ENCODE results near the gene FBN1.

FBN1 gene

DNA sequence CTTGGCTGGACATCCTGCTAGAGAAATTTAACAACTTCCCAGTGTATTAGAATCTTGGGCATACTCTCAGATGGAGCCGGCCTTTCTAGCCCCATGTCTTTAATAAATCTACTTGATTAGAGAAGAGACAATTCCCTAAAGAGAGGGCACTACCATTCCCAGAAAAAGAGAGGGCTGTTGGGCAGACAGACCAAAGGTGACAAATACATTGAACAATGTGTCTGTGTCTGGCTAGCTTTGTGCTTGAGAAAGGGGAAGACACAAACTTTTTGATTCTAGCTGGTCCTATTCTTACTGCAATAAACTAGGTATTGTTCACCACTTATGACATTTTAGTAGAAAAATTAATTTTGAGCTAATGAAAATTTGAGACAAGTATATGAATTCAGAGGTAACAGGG, 256.6 kb downstream of the FBN1 start:
- no peak for DNase-seq

DNA sequence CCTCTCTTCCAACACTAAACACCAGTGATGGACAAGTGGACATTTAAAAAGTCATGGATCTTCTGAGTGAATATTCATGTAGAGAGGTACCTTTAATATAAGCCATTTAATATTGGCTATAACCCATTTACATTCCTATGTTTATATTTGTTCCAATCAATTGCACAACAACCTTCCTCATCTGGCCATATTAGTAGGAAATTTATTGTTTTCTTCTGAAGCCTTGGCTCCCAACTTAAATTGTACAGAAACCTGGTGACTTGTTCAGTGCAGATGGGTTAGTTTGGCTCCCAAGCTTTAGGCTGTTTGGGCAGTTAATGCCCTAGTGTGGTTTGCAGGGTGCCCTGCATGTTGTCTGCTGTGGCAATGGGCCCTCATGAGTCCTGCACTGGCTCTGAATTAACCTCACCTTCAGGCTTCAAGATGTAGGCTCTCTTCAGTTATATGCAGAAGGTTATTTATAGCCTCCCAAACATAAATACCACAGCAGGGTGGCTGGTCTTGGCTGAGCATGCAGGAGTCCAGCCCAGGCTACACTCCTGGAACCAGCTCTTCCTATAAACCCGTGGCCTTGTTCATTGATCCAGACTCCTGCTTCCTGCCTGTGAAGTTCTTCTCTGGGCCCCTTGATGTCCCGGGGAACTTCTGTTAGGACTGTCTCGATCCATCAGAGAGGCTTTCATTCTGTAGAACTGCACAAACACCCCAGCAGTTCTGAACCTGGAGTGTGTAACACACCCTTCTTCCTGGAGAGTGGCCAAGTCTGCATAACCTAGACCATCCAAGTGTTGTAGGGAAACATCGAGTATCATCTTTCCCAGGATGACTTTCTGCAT, 257.3 kb downstream of the FBN1 start:
- DNase-seq = peak; percentile 18 to 72

DNA sequence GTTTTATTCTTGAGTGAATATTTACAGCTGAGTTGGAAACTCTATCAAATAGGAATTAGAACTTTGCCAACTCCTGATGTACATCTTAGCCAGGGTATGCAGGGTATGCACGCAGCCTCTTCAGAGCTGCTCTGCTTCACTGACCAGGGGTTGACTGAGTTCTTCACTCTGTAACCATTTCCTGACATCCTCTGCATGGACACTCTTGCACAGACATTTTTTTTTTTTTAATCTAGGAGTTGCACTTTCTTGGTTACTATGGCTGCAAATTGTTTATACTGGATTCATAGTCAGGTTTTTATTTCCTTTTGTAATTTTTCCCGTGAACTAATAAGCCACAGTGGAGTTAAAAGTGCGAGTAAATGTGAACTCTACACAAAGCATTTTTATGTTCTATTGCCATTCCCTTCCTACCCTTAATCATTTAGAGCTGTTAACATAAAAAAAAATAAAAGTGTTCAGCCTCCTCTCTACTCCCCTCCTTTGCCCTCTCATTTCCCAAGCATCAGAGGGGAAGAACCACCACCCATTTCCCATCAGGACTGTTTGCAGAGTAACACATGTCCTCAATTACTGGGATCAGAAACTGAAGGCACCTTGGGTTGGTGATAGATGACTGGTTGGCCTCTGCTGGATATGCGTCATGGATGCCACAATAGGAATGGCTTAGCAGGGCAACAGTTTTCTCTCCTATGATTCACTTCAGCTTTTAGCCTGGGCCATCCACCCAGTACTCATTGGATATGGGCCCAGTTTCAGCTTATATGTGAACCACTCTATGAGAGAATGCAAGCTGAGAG, 260.3 kb downstream of the FBN1 start:
- DNase-seq = no peak

DNA sequence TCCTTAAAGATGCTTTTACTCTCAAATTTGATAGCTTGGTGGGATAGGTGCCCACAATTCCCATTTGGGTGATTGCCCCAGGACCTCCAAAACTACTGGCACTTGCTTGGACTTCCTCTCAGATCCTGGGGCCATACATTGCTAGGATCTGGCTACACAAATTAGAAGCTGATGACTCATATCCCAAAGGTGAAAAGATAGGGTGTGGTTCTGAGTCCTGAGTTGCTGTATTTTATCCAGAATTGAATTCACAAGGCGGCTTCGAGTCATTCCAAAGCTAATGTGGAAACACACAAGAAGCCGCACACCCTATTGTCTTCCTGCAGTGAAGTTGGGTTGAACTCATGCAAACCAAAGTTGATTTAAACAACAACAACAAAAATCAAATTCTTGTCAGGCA, 260.9 kb downstream of the FBN1 start:
- no peak for DNase-seq

DNA sequence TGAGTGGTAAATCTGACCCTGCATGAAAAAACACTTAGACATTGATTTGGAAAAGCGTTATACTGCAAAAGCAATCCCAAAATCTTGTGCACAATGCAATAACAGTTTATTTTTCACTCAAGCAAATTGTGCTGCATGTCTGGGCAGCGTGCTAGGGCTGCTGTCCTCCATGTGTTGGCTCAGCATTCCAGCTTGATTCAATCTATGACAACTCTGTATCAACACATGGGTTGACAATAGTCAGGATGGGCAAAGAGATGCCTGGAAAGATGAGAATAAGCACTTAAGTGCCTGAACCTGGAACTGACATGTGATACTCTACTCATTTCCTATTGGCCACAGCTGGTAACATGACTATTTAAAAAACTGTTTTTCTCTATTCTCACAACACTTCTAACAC, 262.5 kb downstream of the FBN1 start:
- DNase-seq = no peak

DNA sequence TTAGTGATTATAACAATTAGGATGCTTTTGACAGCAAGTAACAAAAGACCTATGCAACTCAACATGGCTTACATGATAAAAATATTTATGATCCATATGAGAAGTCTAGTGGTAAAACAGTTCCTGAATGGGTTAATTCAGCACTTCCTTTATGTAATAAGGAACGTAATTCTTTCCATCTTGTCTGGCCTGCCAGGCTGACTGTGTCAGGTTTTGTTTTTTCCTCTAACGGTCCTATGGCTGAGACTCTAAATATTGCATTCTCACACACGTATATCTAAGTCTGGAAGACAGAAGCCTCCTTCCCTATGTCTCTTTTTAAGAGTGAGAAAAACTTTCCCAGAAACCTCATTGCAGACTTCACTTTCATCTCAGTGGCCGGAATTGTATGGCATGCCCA, 263.6 kb downstream of the FBN1 start:
- no peak for DNase-seq

DNA sequence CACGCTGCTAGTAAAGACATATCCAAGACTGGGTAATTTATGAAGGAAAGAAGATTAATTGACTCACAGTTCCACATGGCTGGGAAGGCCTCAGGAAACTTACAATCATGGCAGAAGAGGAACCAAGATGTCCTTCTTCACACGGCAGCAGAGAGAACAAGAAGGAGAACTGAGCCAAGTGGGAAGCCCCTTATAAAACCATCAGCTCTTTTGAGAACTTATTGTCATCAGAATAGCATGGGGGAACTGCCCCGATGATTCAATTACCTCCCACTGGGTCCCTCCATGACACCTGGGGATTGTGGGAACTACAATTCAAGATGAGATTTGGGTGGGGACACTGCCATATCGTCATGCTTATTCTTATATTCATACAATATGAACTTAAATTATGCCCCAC, 265.3 kb downstream of the FBN1 start:
- no peak for DNase-seq

DNA sequence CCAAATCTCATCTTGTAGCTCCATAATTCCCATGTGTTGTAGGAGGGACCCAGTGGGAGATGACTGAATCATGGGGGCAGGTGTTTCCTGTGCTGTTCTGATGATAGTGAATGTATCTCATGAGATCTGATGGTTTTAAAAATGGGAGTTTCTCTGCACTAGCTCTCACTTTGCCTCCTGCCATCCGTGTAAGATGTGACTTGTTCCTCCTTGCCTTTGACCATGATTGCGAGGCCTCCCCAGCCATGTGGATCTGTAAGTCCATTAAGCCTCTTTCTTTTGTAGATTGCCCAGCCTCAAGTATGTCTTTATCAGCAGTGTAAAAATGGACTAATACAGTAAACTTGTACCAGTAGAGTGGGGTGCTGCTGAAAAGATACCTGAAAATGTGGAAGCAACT, 269.7 kb downstream of the FBN1 start:
- no peak for DNase-seq

DNA sequence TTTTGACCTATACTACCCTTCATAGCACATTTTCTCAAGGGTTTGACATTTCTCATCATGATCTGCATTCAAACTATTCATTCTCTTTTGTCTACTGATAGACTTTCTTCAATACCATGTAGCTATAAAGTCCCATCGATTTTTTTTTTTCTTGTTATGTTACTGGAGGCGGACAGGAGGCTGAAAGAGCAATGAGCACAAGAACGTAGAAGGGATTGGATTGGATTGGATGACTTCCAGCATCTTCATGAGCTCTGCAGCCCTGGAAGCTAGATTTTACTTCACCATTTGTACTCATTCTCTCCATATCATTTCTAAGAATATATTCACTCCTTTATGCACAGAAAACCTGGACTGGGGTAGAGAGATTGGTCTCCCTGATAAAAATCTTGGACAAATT, 271.0 kb downstream of the FBN1 start:
- no peak for DNase-seq

DNA sequence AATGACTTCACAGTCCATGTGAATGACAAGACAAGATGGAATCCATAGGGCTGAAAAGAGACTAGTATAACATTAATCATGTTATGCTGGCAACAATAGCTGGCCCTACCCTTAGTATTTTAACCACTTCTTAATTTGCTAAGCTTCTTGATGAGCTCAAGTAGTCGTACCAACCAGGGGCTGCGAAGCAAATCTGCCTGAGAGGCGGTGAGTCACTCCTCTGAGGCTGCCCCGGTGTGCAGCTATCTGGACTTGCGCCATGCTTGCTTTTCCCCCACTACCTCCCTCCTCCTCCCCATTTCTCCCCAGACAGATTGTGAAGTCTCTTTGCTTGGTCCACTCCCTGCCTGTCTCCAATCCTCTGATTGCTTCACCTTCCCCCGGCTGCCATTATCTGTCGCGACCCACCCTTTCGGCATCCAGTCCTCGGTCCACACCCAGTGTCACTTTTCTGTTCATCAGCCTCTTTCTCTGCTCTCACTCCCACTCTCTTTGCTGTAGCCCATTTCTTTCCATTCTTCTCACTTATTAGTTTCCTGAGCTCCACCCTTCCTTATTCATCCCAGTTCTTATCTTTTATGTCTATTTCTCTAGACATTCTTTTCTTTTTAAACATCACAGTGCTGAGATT, 271.6 kb downstream of the FBN1 start:
- peak in 1 of 2 experiments; percentile 17 for DNase-seq

DNA sequence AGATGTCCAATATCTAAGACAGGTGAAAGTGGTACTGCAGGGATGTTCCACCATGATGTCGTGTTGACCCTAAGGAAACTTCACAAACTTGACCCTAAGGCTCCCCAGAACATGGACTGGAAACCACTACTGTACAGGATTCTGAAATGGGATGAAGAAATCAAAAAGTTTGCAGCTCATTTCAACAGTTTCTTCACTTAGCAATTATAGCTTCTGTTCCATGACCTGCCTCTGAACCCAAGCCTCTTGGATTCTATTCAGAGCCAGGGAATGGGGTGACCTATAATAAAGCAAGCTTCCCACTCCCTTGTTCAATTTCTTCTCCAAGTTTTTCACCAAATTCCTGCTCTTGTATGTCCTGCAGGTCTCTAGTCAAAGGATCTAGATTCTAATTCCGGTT, 273.5 kb downstream of the FBN1 start:
- DNase-seq = no peak

DNA sequence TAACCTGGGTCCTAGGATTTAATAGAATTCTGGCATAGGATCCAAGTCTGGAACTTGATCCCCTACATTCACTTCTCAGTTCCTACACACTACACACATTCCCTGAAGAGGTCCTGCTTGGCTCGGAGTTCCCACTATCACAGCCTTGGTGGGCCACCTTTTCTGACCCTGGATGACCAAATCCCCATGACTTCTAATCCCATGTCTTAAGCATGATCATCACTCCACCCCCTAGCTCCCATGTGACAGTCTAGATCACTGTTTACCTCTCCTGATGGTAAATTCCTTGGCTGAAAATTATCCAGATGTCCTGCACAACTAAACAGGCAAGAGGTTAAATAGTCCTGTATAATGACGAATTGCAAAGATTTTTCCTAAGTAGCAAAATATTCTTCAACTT, 274.0 kb downstream of the FBN1 start:
- no peak for DNase-seq

DNA sequence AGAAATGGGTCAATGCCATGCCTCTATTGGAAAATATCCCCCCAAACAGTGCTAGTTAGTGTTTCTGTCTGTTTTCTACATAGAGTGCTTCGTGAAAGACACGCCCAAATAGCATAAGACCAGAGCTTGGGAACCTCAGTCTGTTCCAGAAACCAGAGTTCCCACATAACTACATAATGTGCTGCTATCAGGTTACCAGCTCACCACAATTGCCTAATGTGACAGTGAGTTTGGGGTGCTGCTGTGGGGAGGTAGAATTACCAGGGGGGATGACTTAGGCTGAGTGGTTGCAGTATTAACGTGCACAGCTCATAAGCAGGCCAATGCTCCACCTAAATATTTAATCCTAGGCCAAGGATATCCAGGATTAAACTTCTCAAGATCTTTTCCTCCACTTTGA, 275.0 kb downstream of the FBN1 start:
- no peak for DNase-seq

DNA sequence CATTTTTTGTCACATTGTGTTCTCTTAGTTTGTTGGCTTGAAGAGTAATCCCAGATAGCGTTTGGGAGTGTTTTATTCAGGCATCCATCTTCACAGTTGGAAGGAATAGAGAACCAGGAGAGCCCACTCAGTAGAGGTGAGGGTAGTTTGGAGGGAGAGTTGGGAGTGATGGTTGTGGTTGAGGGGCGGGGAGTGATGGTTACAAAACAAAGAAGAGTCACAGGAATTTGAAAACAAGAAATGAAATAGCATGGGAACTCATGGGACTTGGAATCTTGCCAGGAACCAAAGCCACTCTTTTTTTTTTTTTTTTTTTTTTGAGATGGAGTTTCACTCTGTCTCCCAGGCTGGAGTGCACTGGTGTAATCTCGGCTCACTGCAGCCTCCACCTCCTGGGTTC, 278.0 kb downstream of the FBN1 start:
- no peak for DNase-seq

DNA sequence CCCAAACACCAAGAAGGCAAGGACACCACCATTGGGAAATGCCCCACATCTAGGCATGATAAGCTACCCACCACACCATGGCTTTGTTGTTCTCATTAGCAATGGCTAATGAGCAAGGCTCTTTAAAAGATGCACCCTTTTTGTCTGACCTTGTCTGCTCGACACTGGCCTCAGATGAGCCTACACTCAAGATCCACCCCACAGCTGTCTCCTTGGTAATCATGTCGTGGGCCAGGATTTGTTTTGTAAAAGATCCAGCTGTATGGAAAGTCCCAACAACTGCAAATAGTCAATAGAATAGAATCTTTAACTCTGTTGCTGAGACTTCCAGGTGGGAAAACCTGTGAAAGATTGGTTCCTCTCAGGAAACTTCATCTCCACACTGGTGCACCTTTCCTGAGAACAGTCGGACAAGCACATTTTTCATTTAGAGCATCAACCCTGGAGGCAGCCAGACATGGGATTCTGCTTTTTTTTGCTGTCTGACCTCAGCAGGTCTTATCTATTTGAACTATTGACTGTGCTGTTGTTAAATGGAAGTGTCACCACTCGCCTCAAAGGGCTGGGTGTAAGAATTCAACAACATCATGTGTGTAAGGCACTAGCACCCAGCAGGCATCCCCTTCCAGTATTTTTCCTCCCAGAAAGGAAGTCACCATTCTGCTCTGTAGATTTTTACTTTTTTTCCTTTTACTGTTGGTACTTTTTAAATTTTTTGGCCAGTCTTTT, 278.8 kb downstream of the FBN1 start:
- no peak for DNase-seq

DNA sequence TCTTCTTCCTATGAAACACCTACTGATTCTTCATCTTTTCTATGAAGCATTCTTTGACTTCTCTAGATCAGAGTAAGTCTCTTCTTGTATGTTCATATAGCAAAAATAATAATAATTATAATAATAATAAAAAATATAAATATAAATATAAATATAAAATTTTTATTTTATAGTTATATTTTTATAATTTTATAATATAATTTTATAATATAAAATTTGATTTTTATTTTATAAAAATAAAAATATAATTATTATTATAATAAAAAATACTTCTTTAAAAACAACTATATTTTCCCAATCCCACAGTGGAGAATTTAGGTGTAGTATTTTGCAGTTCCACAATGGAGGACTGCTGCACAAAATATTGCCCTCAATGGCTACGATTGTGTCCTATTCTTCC, 279.9 kb downstream of the FBN1 start:
- no peak for DNase-seq

DNA sequence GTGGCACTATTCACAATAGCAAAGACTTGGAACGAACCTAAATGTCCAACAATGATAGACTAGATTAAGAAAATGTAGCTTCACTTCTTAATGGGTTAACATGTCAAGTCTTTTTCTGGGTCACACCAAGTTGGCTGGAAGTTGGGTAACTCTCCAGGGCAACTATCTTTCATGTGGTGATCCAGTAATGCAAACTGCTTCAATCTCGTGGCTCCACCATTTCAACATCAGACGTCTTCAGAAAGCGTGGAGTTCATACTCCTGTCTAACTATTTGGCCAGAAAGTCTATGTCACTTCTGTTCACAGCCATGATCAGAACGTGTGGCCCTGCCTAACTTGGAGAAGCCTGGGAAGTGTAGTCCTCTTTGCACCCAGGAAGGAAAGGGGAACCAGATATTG, 282.0 kb downstream of the FBN1 start:
- no peak for DNase-seq

DNA sequence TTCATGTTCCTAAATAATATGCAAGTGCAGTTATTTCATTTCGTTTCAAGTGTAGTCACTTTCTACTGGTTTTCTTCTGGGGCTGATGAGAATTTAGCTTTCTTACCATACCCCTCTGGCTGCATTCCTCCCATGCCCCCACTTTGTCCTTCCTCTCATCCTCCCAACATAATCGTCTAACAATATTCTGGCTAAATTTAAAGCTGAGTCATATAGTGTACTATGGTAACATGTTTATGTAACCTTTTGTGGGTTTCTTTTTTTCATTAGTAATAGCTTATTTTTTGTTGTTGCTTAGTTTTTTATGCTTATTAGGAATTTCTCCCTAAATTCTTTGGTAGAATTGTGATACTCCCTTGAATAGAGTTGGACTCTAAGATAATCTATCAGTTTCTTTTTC, 283.8 kb downstream of the FBN1 start:
- no peak for DNase-seq

DNA sequence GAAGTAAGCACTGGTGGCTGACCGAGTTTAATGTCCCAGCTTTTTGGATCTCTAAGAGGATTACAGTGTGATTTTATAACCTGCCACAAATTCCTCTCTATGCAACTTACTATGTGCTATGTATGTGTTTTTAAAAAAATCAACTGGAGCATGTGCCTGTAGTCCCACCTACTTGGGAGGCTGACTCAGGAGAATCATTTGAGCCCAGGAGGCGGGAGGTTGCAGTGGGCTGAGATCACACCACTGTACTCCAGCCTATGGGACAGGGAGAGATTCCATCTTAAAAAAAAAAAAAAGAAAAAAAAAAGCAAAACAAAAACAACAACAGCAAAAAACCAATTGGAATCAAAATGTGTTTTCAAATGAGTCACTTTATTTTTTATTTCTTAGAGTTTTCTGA, 284.7 kb downstream of the FBN1 start:
- DNase-seq = peak in 1 of 2 experiments; percentile 29
